PC-3 (cell line): Measurements from ENCODE around the gene HIVEP3. TPM values are rescaled to one million over a fixed set of nuclear protein-coding genes. Genes with fewer than 3 reads are reported as not detected.

ENCODE experiments used
- ATAC-seq: fragments of 200-7000 bp; cut with Tn5 transposase; 2 replicates; pipeline ENCODE4 v1.9.1; 2020; ENCODE audit warnings: mild to moderate bottlenecking, moderate library complexity
- BruUV-seq: library from RNA; stranded (reverse); fragments of 400-500 nt; replicated peaks from 2 replicates; lab custom pipeline; 2021; lab: Mats Ljungman, UMichigan
- CTCF ChIA-PET: fragments of 300-600 bp; sonication (Branson Sonifier 250); formaldehyde crosslinking; loops from one replicate; lab custom pipeline; 2022; ENCODE audit warnings: antibody characterized with exemption; lab: Charles Lee
- POLR2A ChIA-PET: fragments of 300-600 bp; sonication (Branson Sonifier 250); formaldehyde crosslinking; loops from one replicate; lab custom pipeline; 2022; ENCODE audit warnings: antibody characterized with exemption; ENCODE audit not compliant: unreplicated experiment; lab: Charles Lee
- DNase-seq: peaks from one replicate; pipeline ENCODE4 v3.0.0-alpha.2; 2015
- H2AFZ ChIP-seq: fragments of 300-600 bp; sonication (generic); 2 replicates; pipeline ENCODE4 v1.6.0; 2016; ENCODE audit warnings: antibody characterized with exemption, low read length
- H3F3A ChIP-seq: fragments of 300-600 bp; sonication (generic); one replicate; pipeline ENCODE4 v1.6.0; 2017; ENCODE audit warnings: antibody characterized with exemption, low read length, control low read depth, mild to moderate bottlenecking; ENCODE audit not compliant: unreplicated experiment
- H3K27ac ChIP-seq: fragments of 300-600 bp; sonication (generic); 2 replicates; pipeline ENCODE4 v1.5.1; 2016; ENCODE audit warnings: mild to moderate bottlenecking, low read length
- H3K27me3 ChIP-seq: fragments of 300-600 bp; sonication (generic); 2 replicates; pipeline ENCODE4 v1.6.1; 2016; ENCODE audit warnings: low read length, mixed read lengths
- H3K36me3 ChIP-seq: fragments of 300-600 bp; sonication (generic); 2 replicates; pipeline ENCODE4 v1.6.1; 2016; ENCODE audit warnings: low read depth, mixed run types, low read length, mixed read lengths
- H3K4me1 ChIP-seq: fragments of 300-600 bp; sonication (generic); 2 replicates; pipeline ENCODE4 v1.5.1; 2016; ENCODE audit warnings: low read length; ENCODE audit not compliant: insufficient read depth
- H3K4me2 ChIP-seq: fragments of 300-600 bp; sonication (generic); 2 replicates; pipeline ENCODE4 v1.6.0; 2016; ENCODE audit warnings: low read length
- H3K4me3 ChIP-seq: fragments of 300-600 bp; sonication (generic); 2 replicates; pipeline ENCODE4 v1.5.1; 2016; ENCODE audit warnings: mild to moderate bottlenecking, low read length, mixed read lengths
- H3K79me2 ChIP-seq: fragments of 300-600 bp; sonication (generic); 2 replicates; pipeline ENCODE4 v1.6.1; 2017; ENCODE audit warnings: low read length, mixed read lengths
- H3K9ac ChIP-seq: fragments of 300-600 bp; sonication (generic); 2 replicates; pipeline ENCODE4 v1.6.0; 2016; ENCODE audit warnings: mild to moderate bottlenecking, low read length
- H3K9me2 ChIP-seq: fragments of 300-600 bp; sonication (generic); replicated peaks from 2 replicates; pipeline ENCODE4 v1.6.1; 2016; ENCODE audit warnings: mixed run types, low read length, mixed read lengths
- H3K9me3 ChIP-seq: fragments of 300-600 bp; sonication (generic); 2 replicates; pipeline ENCODE4 v1.6.1; 2016; ENCODE audit warnings: low read length, mixed read lengths
- H4K20me1 ChIP-seq: fragments of 300-600 bp; sonication (generic); 2 replicates; pipeline ENCODE4 v1.6.1; 2016; ENCODE audit warnings: low read length, mixed read lengths
- CTCF ChIP-seq: fragments of 300-600 bp; sonication (generic); conservative IDR thresholded peaks from 2 replicates; pipeline ENCODE4 v1.5.1; 2017; ENCODE audit warnings: antibody characterized with exemption, low read depth, mild to moderate bottlenecking, low read length
- EZH2 ChIP-seq: fragments of 300-600 bp; sonication (generic); IDR thresholded peaks from one replicate; pipeline ENCODE4 v1.6.1; 2017; ENCODE audit warnings: antibody characterized with exemption, mild to moderate bottlenecking, low read length; ENCODE audit not compliant: unreplicated experiment
- EZH2phosphoT487 ChIP-seq: fragments of 300-600 bp; sonication (generic); IDR thresholded peaks from 2 replicates; pipeline ENCODE4 v1.6.1; 2018; ENCODE audit warnings: mild to moderate bottlenecking, antibody characterized with exemption, low read length, borderline replicate concordance
- intact Hi-C: fragments of 100-400 bp; cut with micrococcal nuclease; formaldehyde crosslinking; loops from 2 replicates; pipeline ENCODE4 v1.9.0; 2023
- total RNA-seq: library from RNA; depleted of rRNA; stranded (reverse); fragments of >200 nt; gene quantifications from 2 replicates; pipeline ENCODE4 v1.2.3, GENCODE V29; 2014

The HIVEP3 gene
- total RNA-seq, 1 experiment from 2014 or later: 9.8 TPM

- no TSS peak for BruUV-seq
- POLR2A ChIA-PET: no interaction called here
- Histone ChIP-seq H3K79me2 (no peaks in the 10 kb centered on the region), H3K9me3 (no peaks in the 10 kb centered on the region), H3K4me2 (no peak overlapping the region), H3K27ac (no peak overlapping the region), H3K27me3 (no peaks in the 10 kb centered on the region), H3K4me1 (no peaks in the 10 kb centered on the region), H3K4me3 (no peak overlapping the region), H3K9ac (no peak overlapping the region), H3K9me2 (no peaks in the 10 kb centered on the region), H3K36me3 (no peaks in the 10 kb centered on the region), H4K20me1 (no peaks in the 10 kb centered on the region), H3F3A (no peaks in the 10 kb centered on the region), H2AFZ (no peak overlapping the region)
- DNase-seq (no peak), ATAC-seq (no peak)
- TF ChIP-seq EZH2 (no peak), EZH2phosphoT487 (no peak), CTCF (no peak)
- CTCF ChIA-PET: no interaction called here
- intact Hi-C loops: no loop called here
These were observed 384.3 kb downstream of the HIVEP3 start for GRCh38 chr1:41534181-41535076.

- H4K20me1 ChIP-seq: no peaks in the 10 kb centered on the region
- H3K9ac ChIP-seq: no peak overlapping the region
- no peak overlapping the region for H3K4me2 ChIP-seq
- no peak overlapping the region for H2AFZ ChIP-seq
- no peaks in the 10 kb centered on the region for H3K9me3 ChIP-seq
- POLR2A ChIA-PET: no interaction called here
- H3K27me3 ChIP-seq: no peaks in the 10 kb centered on the region
- H3K79me2 ChIP-seq: no peaks in the 10 kb centered on the region
- H3K4me1 ChIP-seq: no peaks in the 10 kb centered on the region
- no peak overlapping the region for H3K4me3 ChIP-seq
- CTCF ChIA-PET: no interaction called here
- DNase-seq: no peak
- H3F3A ChIP-seq: no peaks in the 10 kb centered on the region
- no TSS peak for BruUV-seq
- H3K27ac ChIP-seq: no peak overlapping the region
- no peaks in the 10 kb centered on the region for H3K9me2 ChIP-seq
- no peak for TF ChIP-seq CTCF
- TF ChIP-seq EZH2: no peak
- no peak for TF ChIP-seq EZH2phosphoT487
- ATAC-seq: no peak
- H3K36me3 ChIP-seq: no peaks in the 10 kb centered on the region
- intact Hi-C loops: no loop called here
These were observed 385.0 kb downstream of the HIVEP3 start for GRCh38 chr1:41533731-41534080.

- Histone ChIP-seq H3K4me2 (no peak overlapping the region), H4K20me1 (no peaks in the 10 kb centered on the region), H2AFZ (no peak overlapping the region), H3F3A (no peaks in the 10 kb centered on the region), H3K9me2 (no peaks in the 10 kb centered on the region), H3K4me1 (no peaks in the 10 kb centered on the region), H3K4me3 (no peak overlapping the region), H3K27me3 (no peaks in the 10 kb centered on the region), H3K9ac (no peak overlapping the region), H3K36me3 (no peaks in the 10 kb centered on the region), H3K27ac (no peak overlapping the region), H3K79me2 (no peaks in the 10 kb centered on the region), H3K9me3 (no peaks in the 10 kb centered on the region)
- TF ChIP-seq EZH2phosphoT487 (no peak), EZH2 (no peak), CTCF (no peak)
- no peak for ATAC-seq
- BruUV-seq: no TSS peak
- ChIA-PET CTCF (no interaction called here), POLR2A (no interaction called here)
- intact Hi-C loops: no loop called here
- DNase-seq: no peak
These were observed 385.5 kb downstream of the HIVEP3 start for GRCh38 chr1:41533016-41533730.
